Epithelial cell of prostate (primary cell): ENCODE data around the gene ABCB10.
"Not testable (repeated sequence)": the region's sequence is repeated elsewhere in the genome, so short reads cannot be mapped to it uniquely, and the experiment has no call there.

Experiments
- DNase-seq: peaks from one replicate; pipeline ENCODE4 v3.0.0-alpha.2; 2011; ENCODE audit warnings: low read depth, low spot score
- H3K27ac ChIP-seq: fragments of 450-650 bp; 2 replicates; pipeline ENCODE4 v1.5.1; 2017; ENCODE audit warnings: mild to moderate bottlenecking

ABCB10 gene

DNA sequence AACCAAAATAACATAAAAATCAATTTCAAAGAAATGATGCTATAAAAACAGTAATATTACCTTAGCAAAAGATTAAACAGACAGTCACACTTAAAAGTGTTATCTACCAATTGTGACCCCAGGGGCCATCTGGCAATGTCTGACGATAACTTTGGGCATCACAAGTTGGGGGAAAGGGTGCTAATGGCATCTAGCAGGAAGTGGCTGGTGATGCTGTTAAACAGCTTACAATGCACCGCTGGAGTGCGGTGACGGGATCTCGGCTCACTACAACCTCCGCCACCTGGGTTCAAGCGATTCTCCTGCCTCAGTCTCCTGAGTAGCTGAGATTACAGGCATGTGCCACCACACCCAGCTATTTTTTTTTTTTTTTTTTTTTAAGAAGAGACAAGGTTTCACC lies 78.0 kb downstream of the ABCB10 start:
- DNase-seq, result no peak

DNA sequence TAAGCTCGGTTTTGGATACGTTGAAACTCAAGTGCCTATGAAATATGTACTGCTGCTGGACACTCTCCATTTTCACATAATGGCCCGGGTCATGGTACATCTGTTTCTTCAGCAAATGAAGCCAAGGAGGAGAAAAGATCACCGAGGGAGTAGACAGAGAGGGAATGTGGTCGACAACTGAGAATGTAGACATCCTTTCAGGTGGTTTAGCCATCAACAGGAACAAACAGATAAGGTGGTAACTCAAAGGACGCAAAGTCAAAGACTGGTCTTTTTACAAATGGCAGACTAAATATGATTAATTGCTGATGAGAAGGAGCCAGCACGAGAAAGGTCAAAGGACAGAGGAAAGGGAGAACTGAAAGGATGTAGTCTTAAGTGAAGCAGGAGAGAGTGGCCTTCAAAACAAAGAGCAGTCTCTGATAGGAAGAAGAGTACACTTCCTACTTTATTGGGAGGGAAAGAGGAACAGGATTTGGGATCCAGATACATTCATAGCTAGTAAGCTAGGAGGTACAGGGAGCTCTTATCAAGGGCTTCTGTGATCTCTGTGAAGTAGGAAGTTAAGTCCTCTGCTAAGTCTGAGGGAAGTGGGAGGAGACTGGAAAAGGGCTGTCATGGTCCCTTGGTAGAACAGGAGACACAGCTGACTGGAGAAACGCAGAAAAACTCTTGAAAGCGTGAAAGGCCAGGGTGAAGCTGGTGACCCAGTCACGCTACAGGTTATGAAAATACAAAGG lies 78.7 kb downstream of the ABCB10 start:
- no peak for DNase-seq
- no peak overlapping the region for H3K27ac ChIP-seq

More for the DNA sequence above, 78.0 kb downstream of the ABCB10 start:
- H3K27ac ChIP-seq, result no peak overlapping the region

DNA sequence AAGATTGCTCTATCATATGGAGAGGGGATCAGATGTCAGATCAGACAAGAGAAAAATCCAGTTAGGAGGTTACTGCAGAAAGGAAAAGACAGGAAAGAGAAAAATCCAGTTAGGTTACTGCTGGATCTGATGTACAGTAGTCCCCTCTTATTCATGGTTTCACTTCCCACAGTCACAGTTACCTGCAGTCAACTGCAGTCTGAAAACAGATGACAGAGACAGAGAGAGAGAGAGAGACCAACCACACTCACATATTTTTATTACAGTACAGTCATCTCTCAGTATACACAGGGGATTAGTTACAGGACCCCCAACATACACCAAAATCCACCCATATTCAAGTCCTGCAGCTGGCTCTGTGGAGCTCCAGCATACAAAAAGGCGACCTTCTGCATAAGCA lies 79.7 kb downstream of the ABCB10 start:
- no peak for DNase-seq
- no peak overlapping the region for H3K27ac ChIP-seq

DNA sequence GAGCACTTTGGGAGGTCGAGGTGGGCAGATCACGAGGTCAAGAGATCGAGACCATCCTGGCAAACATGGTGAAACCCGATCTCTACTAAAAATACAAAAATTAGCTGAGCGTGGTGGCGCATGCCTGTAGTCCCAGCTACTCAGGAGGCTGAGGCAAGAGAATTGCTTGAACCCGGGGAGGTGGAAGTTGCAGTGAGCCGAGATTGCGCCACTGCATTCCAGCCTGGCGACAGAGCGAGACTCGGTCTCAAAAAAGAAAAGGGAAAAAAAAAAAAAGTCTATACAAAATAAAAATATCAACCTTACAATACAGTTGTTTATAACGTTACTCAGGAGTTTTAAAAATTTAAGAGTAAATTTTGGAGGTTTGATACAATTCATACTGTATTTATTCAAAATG lies 82.6 kb downstream of the ABCB10 start:
- not testable (repeated sequence) for DNase-seq, H3K27ac ChIP-seq

DNA sequence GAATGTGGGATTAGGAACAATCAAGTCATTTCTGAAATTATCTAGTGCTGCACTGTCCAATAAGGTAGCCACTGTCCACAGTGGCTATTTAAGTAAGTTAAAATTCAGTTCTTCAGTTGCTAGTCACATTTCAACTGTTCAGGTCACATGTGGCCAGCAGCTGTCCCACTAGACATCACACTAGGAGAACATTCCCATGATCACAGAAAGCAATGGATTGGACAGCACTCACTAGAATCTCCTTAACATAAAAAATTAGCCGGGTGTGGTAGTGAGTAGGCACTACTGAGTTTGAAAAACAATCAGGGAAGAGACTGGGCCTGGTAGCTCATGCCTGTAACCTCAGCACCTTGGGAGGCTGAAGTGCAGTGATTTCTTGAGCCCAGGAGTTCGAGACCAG lies 84.0 kb downstream of the ABCB10 start:
- no peak overlapping the region for H3K27ac ChIP-seq
- DNase-seq, result no peak

DNA sequence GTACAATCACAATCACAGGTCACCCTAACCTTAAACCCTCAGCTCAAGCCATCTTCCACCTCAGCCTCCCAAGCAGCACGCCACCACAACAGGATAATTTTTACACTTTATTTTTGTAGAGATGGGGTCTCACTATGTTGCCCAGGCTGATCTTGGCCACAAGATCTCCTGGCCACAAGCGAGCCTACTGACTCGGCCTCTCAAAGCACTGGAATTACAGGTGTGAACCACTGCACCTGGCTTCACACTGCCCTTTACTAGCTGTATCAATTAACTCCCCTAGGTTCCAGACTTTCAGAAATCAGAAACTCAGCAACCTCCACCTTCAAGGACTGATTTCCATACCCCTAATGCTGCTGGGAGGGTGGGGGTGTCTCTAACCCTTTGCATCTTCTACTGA lies 87.3 kb downstream of the ABCB10 start:
- no peak for DNase-seq
- no peak overlapping the region for H3K27ac ChIP-seq

DNA sequence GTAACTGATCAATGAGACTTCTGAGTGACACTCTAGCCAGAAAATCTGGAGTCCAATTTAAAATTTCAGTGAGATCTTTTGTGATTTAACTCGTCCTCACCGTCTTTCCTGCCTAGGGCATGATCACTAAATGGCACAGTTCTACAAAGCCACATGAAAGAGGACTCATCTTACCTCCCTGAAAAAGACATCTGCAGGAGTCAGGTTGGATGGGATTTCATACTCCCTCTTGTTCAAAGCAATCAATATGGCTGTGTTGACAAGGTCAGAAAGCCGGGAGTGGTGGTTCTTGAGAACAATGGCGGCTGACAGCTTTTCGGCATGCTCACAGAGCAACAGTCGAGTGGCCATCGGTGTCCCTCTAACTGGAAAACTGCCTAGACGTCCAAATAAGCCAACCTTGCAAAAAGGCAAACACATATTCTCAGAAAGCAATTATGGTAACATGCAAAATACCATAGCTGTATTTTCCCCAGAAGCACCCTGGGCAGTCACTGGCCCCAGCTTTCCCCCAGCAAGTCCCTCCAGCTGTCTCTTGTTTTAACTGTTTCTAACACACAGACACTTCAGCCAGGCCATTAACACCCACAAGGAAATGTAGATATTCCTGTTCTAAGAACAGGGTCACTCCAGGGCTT lies 88.0 kb downstream of the ABCB10 start:
- H3K27ac ChIP-seq, result no peak overlapping the region
- no peak for DNase-seq

DNA sequence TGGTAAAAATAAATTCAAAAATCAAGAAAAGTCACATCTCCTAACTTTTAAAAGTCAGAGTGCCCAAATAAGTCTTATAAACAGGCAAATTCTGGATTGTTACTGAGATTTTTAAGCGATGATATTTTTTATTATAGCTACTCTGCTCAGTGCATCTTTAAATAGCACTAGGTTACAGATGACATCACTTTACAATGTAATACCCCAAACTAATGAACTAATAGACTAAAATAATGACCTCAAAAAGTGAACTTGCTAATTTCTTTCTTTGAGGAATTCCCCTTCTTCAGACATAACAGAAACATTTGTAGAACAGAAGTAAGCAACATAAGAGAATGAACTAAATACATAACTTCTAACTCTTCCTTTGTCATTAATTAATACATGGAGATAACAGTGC lies 91.6 kb downstream of the ABCB10 start:
- no peak overlapping the region for H3K27ac ChIP-seq
- DNase-seq, result no peak
